ENCODE data around the gene KRTCAP2.
A peak's percentile ranks its signal among the peaks of the same experiment; 100 is the strongest.
"Not testable (repeated sequence)": the region's sequence is repeated elsewhere in the genome, so short reads cannot be mapped to it uniquely, and the experiment has no call there.

The KRTCAP2 gene

DNA sequence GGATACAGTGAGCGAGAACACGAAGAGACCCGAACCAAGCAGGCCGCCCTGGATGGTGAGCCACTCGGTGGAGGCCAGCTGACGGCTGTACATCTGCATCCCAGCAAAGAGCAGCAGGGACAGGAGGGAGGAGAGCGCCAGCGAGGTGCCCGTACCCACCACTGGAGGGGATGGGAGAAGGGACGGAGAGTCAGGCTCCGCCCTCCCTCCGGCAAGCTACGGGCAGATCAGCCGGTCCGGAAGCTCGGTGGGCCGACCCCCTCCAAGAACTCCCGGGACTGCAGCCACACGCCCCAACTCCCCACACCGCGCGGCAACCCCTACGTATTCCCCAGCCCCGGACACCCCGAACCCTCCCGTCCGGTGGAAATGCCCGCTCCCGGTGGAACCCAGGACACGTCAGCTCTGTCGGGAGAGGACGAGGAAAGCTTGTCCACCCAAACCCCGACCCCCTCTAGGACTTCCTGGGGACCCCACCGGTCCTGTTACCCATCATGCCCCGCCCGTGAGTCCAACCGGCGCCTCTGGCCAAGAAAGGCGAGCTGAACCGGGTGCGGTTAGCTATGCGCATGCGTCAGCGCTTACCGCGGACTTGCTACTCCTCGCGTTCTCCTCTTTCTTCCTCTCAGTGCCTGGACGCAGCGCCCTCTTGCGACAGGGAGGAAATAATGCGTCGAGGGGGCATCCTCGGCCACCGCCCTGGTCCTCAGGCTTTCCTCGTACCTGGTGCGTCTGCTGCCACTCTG lies at the start of gene KRTCAP2:
KRTCAP2 (minus strand) TSS at position 573 of the 746 bp plus-strand sequence; CDS start at position 493, 80 bp downstream.
- H3K4me3 ChIP-seq (ENCODE audit: low read depth, low read length): peak within 1 kb of the TSS; percentile 95
- peak; percentile 81 for DNase-seq (ENCODE audit: low read depth)

DNA sequence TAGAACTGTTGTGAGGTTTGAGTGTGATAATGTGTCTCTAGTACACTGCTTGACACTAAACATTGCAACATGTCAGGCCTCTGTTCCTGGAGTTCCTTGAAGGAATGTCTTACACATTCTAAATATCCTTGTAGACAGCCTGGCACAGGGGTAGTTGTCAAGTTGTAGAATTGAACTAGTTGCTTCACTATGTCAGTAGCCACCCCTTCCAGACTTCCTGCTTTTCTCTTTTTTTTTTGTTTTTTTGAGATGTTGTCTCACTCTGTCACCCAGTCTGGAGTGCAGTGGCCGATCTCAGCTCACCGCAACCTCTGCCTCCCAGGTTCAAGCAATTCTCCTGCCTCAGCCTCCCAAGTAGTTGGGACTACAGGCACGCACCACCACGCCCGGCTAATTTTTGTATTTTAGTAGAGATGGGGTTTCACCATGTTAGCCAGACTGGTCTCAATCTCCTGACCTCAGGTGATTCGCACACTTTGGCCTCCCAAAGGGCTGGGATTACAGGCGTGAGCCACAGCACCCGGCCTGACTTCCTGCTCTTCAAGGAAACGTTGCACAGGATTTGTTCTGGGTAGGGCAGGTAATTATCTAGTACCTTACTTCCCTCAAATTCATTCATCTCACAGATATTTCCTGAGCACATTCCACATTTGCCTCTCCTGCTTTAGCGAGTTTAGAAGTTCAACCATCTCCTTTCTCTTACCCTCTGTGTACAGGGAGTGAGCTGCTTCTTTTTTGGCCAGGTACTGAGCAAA lies 47.3 kb upstream of the KRTCAP2 start:
- DNase-seq (ENCODE audit: low read depth); H3K4me3 ChIP-seq (ENCODE audit: low read depth, low read length): not testable (repeated sequence)

DNA sequence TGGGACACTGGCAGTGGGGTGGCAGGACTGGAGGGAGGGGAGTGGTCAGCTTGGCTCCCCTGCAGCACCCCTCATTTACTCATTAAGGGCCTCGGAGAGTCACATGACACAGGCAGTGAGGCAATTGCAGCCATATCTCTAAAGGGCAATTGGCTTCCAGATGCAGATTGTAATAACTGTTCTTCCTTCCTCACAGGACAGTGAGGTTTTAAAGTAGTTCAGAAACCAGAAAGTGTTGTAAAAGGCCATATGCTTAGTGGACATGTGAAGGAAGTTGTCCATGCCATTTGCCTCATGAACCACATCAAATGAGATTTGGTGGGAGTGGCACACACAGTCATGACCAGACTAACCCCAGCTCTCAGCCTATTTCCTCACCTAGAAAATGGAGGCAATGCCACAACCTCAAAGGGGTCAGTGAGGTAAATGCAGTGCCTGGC lies 46.5 kb upstream of the KRTCAP2 start:
- no peak overlapping the region for H3K4me3 ChIP-seq (ENCODE audit: low read depth, low read length)
- no peak for DNase-seq (ENCODE audit: low read depth)

DNA sequence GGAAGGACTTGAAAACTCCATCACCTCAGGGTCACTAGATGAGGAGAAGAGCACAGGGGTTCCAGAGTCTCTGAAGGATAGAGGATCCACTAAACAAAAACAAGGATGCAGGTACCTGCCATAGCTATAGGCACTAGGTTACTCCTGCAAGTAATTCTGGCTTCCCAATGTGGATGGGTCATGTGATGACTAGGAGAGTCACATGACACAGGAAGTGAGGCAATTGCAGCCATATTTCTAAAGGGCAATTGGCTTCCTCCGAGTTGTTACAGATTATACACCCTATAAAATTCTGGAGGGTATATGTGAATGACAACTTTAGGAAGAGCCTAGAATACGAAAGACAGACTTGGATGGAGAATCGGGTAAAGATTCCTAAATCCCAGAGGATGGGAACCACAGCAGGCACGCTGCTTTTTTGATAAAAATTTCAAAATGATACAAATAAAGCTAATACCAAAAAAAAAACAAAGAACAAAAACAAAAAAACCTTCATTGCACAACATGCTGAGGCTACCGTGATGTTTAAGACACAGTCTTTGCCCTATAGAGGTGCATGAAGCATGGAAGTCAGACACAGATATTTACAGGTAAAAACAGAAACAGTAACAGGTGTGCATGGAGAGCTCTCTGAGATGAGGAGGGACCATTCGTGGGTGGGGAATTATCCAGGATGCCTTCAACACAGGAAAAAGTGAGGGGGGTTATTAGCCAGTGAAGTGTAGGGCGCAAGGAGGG lies 45.9 kb upstream of the KRTCAP2 start:
- H3K4me3 ChIP-seq (ENCODE audit: low read depth, low read length): peak overlapping the region; percentile 15
- no peak for DNase-seq (ENCODE audit: low read depth)

DNA sequence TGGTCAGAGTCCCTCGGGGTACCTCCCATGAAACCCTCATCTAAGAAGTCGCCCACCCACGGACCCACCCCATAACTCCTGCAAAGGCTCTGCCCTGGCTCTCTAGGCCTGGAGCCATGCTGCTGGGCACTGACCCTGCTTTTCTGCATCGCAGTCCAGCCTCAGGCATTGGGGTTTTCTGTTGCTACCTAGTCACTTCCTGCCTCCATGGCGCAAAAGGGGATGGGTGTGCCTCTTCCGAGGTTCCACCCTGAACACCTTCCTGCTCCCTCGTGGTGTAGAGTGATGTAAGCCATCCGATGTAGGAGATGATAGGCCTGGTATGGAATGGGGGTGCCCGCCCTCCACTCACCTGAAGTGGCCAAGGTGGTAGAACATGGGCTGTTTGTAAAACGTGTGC lies 41.6 kb upstream of the KRTCAP2 start:
- DNase-seq (ENCODE audit: low read depth); H3K4me3 ChIP-seq (ENCODE audit: low read depth, low read length): not testable (repeated sequence)

DNA sequence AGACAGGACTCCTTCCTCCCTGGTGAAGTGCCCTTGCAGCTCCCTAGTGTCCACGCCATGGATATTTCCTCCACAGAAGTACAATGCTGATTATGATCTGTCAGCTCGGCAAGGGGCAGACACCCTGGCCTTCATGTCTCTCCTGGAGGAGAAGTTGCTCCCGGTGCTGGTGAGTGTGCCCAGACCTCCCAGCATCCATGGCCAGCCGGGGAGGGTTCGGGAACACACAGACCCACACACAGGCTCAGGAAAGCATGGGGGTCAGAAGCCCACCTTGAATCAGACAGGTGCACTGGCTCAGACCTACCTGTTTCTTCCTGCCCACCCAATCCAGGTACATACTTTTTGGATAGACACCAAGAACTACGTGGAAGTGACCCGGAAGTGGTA lies 38.9 kb upstream of the KRTCAP2 start:
- DNase-seq (ENCODE audit: low read depth); H3K4me3 ChIP-seq (ENCODE audit: low read depth, low read length): not testable (repeated sequence)

DNA sequence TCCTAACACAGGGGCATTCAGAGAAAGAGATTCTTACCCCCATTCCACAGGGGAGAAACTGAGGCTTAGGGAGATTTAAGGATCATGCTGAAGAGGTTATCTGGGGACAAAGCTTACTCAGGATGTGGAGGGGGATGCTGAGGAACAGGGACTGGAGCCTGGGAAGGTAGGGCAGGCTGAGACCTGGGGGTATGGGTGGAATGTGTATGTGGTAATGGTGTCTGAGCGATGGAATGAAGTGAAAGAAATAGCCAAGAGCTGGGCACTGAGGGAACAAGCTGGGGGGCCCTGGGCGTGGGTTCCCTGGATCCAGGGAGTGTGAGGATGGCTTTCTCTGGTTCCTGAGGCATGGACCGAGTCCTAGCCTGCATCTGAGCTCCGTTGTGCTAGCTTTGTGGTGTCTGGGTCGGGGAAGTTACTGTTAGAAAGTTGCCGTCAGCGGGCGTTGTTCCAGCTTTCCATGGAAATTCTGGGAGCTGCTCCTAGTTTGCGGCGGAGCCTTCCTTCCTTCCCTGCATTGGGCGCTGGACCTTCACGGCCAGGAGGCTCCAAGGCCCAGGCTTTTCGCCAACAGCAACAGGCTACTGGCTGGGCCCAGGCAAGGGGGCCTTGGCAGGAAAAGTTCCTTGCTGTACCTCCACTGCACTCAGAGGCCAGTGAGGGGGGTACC lies 38.4 kb upstream of the KRTCAP2 start:
- H3K4me3 ChIP-seq (ENCODE audit: low read depth, low read length); DNase-seq (ENCODE audit: low read depth): not testable (repeated sequence)

DNA sequence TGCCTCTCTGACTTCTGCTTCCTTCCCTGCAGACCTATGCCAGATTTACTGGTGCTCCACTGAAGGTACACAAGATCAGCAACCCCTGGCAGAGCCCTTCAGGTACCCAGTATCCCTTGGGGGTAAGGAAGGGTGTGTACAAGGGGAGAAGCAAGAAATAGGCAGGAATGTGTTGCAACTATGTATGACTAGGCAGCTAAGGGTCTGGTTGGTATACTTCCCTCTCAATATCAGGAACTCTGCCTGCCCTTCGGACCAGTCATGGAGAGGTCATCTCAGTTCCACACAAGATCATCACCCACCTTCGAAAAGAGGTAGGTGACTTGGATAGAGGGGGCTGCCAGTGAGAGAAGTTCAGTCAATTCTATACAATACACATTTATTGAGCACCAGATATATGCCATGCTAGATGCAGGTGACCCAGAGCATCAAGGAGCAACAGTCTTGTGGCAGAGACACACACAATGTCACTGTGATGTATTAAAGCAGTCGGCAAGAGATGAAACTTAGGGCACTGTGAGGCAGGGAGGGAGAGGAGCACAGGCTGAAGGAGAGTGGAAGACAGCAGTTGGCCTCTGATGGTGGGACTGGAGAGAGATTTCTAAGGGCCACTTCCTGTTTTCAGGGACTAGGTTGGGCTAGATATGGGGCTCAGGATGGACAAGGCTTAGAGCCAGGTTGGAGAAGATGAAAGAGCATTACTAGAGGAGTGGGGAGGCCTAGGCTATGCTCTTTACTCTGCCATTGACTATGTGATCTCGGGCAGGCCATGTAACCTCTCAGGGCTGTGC lies 37.4 kb upstream of the KRTCAP2 start:
- no peak for DNase-seq (ENCODE audit: low read depth)

DNA sequence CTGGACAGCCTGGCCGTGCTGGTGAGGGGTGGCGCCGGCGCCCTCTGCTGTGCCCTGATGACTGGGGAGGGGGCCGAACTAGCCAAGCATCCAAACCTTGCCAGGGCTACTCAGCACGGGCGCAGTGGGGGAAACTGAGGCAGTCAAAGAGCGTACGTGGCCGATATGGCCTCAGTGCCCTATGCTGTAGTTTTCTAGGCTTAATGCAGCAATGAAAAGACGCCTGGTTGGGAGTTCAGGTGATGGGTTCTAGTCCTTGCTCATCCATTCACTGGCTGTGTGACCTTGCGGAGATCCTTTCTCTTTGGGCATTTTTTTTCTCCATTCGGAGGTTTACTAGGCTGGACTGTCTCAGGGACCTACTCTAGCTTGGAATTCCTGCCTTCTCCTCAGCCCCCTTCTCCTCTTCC lies 36.2 kb upstream of the KRTCAP2 start:
- peak overlapping the region; percentile 89 for H3K4me3 ChIP-seq (ENCODE audit: low read depth, low read length)
- DNase-seq (ENCODE audit: low read depth): no peak

More for the DNA sequence above, 37.4 kb upstream of the KRTCAP2 start:
- H3K4me3 ChIP-seq (ENCODE audit: low read depth, low read length): no peak overlapping the region

DNA sequence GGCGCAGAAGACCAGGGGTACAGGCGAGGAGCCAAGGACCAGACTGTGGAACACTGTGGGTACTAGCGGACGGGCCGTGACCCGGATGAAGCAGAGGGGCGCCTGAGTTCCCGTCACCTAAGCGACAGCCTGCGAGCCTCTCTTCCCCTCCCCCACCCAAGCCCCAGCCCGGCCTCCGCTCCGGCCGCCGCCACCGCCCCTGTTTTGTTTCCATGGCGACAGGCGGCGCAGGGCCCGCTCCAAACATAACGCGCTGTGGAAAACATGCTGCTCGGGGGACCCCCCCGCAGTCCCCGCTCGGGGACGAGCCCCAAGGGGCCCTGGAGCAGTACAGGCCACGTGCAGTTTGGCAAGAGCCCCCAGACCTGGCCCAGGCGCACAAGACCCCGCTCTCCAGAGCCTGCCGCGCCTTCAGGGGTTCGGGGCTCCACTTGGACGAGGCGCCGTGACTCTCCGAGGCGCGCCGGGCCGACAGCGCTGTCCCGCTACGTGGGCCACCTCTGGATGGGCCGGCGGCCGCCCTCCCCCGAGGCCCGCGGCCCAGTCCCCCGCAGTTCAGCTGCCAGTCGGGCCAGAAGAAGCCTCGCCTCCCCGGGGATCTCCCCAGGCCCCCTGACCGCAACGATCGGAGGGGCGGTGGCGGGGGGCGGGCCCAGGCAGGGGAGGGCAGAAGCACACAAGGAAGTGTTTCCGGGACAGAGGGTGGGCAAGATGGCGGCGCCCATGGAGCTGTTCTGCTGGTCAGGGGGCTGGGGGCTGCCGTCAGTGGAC lies 35.6 kb upstream of the KRTCAP2 start, which contains the start of gene MTX1:
MTX1 (plus strand) TSS at position 155 of the 771 bp plus-strand sequence; CDS start at position 265, 110 bp downstream.
- DNase-seq (ENCODE audit: low read depth): peak; percentile 46

DNA sequence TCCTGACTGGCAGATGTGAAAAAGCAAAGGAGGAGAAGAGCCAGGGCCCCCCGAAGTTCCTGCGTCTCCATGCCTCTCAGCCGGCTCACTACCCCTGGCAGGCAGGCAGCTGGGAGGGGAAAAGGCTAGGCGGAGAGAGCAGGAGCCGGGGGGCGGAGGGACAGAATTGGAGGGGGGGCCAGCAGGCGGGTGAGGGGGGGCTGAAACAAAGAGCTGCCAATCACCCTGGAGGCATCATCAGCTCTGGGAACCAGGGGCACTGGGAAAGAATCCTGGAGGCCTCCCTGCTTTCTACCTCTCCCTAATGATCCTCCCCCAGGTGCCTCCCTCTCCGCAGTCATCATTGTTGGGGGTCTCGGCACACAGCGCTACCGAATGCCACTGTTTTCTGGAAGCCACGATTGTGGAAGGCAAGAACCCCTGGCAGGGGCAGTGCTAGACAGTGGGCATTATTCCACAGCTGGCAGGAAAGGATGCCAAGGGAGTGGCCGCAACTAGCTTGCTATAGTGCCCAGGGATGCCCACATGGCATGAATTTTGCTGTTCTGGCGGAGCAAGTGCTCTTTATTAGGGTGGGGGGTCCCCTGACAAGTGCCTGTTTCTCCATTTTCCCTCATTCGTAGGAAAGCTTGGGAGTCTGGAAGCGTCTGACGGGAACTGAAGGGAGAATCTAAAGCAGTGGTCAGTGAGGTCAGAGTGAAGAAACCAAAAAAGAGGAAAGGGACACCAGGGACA lies 34.9 kb upstream of the KRTCAP2 start, which contains the start of gene THBS3:
THBS3 (minus strand) TSS at position 92 of the 735 bp plus-strand sequence; CDS start at position 71, 21 bp downstream.
- DNase-seq (ENCODE audit: low read depth): no peak
- H3K4me3 ChIP-seq (ENCODE audit: low read depth, low read length): peak within 1 kb of the TSS; percentile 89

More for the DNA sequence above, 35.6 kb upstream of the KRTCAP2 start, which contains the start of gene MTX1:
- peak within 1 kb of the TSS; percentile 89 for H3K4me3 ChIP-seq (ENCODE audit: low read depth, low read length)

DNA sequence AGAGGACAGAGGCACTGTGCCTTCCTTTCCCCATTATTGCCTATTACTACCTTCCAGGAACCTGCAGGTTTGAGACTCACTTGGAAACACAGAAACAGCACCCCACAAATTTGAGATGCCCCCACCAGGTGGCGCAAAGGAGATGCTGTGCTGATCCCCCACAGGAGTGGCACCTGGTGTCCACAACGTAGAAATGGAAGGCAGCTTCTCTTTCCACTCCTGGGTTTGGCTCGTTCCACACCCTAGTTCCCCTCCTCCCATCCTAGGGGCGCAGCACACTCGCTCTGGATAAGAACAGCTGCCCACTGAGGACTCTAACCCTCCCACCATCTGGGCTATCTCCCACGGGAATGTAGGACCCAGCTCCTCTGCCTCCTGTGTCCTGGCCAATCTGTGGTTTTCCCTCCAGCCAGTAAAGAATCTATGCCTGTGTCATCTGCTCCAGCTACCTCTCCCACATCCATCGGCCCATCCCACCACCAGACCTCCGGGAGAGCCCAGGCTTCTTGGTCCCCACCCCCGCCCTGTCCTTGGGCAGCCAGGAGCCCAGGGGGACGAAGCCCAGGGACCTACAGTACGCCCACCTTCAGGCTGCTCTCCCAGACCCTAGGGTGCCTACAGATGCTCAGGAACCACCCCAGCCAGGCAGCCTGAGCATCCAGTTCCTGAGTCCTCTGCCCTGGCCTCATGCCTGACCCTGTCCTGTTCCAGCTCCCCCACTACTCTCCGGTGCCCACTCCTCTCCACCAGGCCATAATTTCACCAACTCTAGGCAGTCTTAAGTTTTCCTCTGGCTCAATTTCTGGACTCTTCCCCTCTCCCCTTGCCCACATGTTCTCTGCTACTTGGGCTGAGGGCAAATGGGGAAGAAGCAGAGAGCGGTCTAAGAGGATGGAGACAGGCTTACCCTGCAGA lies 34.0 kb upstream of the KRTCAP2 start:
- H3K4me3 ChIP-seq (ENCODE audit: low read depth, low read length): peak overlapping the region; percentile 89
- no peak for DNase-seq (ENCODE audit: low read depth)

DNA sequence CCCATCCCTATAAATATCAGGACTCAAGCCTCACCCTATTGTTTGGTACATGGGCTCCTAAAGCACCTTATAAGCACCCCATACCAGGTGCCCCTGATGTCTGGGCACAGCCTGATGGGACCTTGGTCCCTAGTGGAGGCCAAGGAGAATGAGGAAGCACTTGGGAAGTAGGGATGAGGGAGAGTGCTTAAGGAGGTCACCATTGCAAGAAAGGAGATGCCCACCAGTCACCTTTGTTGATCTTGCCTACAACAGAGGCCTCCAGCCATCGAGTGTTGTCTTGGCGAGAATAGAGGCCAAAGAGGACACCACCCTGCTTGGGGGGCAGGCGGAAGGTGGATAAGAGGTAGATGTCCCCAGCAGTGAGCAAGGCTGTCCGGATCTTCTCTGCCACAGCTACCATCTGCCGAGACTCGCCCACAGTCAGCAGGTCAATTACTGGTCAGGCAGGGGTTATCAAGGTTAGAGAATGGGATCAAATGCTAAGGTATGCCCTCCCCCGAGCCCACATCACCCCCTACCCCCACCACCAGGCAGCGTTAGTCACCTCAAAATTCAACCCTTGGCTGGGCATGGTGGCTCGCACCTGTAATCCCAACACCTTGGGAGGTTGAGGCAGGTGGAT lies 33.0 kb upstream of the KRTCAP2 start:
- no peak overlapping the region for H3K4me3 ChIP-seq (ENCODE audit: low read depth, low read length)
- no peak for DNase-seq (ENCODE audit: low read depth)

DNA sequence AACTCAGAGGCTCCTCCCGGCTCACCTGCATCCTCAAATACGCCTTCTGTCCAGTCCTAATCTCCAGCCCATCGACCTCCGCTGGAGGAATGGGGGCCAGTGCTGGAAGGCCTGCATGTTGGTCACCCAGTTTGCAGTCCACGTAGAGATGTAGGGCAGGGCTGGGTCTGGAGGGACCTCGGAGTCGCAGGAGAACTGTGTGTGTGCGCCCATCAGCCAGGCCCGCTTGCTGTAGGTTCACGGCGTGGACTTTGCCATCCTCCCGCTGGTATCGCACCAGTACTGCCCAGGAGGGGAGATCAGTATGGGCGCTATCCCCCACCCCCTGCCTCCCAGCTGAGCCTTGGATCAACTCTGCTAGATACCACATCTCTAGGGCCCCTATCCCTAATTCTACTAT lies 31.9 kb upstream of the KRTCAP2 start:
- DNase-seq (ENCODE audit: low read depth): no peak
- no peak overlapping the region for H3K4me3 ChIP-seq (ENCODE audit: low read depth, low read length)

DNA sequence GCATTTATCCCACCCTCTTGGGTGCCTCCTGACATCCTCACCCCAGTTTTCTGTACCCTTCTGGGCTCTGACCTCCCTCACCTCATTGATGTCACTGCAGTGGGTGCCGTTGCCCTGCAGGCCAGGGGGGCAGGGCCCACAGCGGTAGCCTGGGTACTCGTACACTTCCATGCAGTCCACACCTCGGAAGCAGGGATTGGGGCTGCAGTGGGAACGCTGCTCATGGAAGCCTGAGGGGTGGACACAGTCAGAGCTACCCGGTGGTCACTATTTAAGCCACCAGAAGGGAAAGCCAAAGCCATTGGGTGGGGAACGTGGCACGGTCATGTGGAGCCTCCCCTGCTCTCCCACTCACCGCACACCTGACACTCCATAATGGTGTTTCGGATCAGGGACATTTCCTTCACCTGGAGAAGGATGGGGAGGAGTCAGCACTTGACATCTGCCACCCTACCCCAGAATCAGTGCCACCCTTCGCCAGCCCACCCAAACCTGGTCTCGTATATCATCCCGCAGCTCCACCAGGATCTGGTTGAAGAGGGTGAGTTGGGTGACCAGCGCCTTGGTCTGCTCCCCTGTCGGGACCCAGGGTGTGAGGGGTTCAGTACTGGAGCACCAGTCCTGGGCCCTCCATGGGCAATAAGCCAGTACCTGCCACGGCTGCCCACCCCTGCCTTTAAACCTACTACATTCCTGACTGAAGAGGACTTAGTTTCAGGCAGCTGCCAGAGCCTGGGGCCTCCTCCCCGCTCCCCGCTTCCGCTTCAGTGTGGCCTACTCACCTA lies 29.8 kb upstream of the KRTCAP2 start:
- no peak overlapping the region for H3K4me3 ChIP-seq (ENCODE audit: low read depth, low read length)
- no peak for DNase-seq (ENCODE audit: low read depth)
